Liver (tissue), 9 donors: ENCODE results near the gene PELI2. TPM values are rescaled to one million over a fixed set of nuclear protein-coding genes. Genes with fewer than 3 reads are reported as not detected.

Source experiments
- DNase-seq: peaks from one replicate; pipeline ENCODE4 v3.0.0-alpha.2; 2017; ENCODE audit warnings: low spot score
- H3K27ac ChIP-seq, 2 donors: one replicate each; pipeline ENCODE4 v1.7.0; 2013; ENCODE audit warnings: inconsistent platforms in 2 of 2, low read length in 2 of 2, control low read depth in 1 of 2, low read depth in 1 of 2, mild to moderate bottlenecking in 1 of 2
- H3K27me3 ChIP-seq, 4 donors: one replicate each; pipeline versions ENCODE4 v1.6.1 to v1.7.0; 2013; ENCODE audit warnings: low read length in 3 of 4, inconsistent platforms in 1 of 4, mild to moderate bottlenecking in 1 of 4, moderate library complexity in 1 of 4; ENCODE audit not compliant: control insufficient read depth in 4 of 4, insufficient read depth in 4 of 4
- H3K36me3 ChIP-seq, 4 donors: one replicate each; pipeline versions ENCODE4 v1.6.1 to v1.7.0; 2013; ENCODE audit warnings: low read length in 3 of 4, mild to moderate bottlenecking in 3 of 4, low read depth in 1 of 4, moderate library complexity in 1 of 4; ENCODE audit not compliant: control insufficient read depth in 4 of 4, insufficient read depth in 3 of 4
- H3K4me1 ChIP-seq, 4 donors: one replicate each; pipeline versions ENCODE4 v1.6.1 to v1.7.0; 2013; ENCODE audit warnings: low read length in 3 of 4, mild to moderate bottlenecking in 3 of 4, moderate library complexity in 1 of 4; ENCODE audit not compliant: control insufficient read depth in 4 of 4, insufficient read depth in 4 of 4
- H3K4me3 ChIP-seq, 3 donors: one replicate each; pipeline versions ENCODE4 v1.6.1 to v1.7.0; 2013; ENCODE audit warnings: low read length in 3 of 3, control low read depth in 1 of 3, low read depth in 1 of 3, mild to moderate bottlenecking in 1 of 3
- H3K9ac ChIP-seq, 2 donors: one replicate each; pipeline ENCODE4 v1.7.0; 2013; ENCODE audit warnings: low read length in 2 of 2, mild to moderate bottlenecking in 2 of 2, moderate library complexity in 2 of 2, control low read depth in 1 of 2, low read depth in 1 of 2
- H3K9me3 ChIP-seq, 4 donors: one replicate each; pipeline versions ENCODE4 v1.6.1 to v1.7.0; 2013; ENCODE audit warnings: low read length in 3 of 4; ENCODE audit not compliant: control insufficient read depth in 4 of 4
- ATF3 ChIP-seq: IDR thresholded peaks from 2 replicates; pipeline ENCODE4 v1.6.1; 2016; ENCODE audit warnings: antibody characterized with exemption
- CTCF ChIP-seq: fragments of 150-350 bp; IDR thresholded peaks from 2 replicates; pipeline ENCODE4 v1.5.1; 2017; ENCODE audit warnings: improper control_type of control experiment, low read depth, low read length; ENCODE audit not compliant: missing input control
- EGR1 ChIP-seq, 2 donors: IDR thresholded peaks; 2 replicates each; pipeline ENCODE4 v1.6.1; 2016 to 2018; ENCODE audit warnings: antibody characterized with exemption in 2 of 2, low read depth in 2 of 2
- FOXA1 ChIP-seq: IDR thresholded peaks from 2 replicates; pipeline ENCODE4 v1.6.1; 2016; ENCODE audit warnings: antibody characterized with exemption
- FOXA2 ChIP-seq: IDR thresholded peaks from 2 replicates; pipeline ENCODE4 v1.6.1; 2016; ENCODE audit warnings: antibody characterized with exemption
- GABPA ChIP-seq, 2 donors: IDR thresholded peaks in 1 of 2; conservative IDR thresholded peaks in 1 of 2; 2 replicates each; pipeline ENCODE4 v1.6.1; 2016; ENCODE audit warnings: antibody characterized with exemption in 2 of 2, mild to moderate bottlenecking in 1 of 2, moderate library complexity in 1 of 2
- HNF4A ChIP-seq, 2 donors: conservative IDR thresholded peaks; 2 replicates each; pipeline ENCODE4 v1.6.1; 2016; ENCODE audit warnings: antibody characterized with exemption in 2 of 2, mild to moderate bottlenecking in 2 of 2
- HNF4G ChIP-seq: IDR thresholded peaks from 2 replicates; pipeline ENCODE4 v1.6.1; 2016; ENCODE audit warnings: antibody characterized with exemption
- JUND ChIP-seq, 2 donors: IDR thresholded peaks; 2 replicates each; pipeline ENCODE4 v1.6.1; 2016; ENCODE audit warnings: antibody characterized with exemption in 2 of 2
- MAX ChIP-seq: IDR thresholded peaks from 2 replicates; pipeline ENCODE4 v1.6.1; 2016; ENCODE audit warnings: antibody characterized with exemption
- NR2F2 ChIP-seq: IDR thresholded peaks from 2 replicates; pipeline ENCODE4 v1.6.1; 2016; ENCODE audit warnings: antibody characterized with exemption
- RAD21 ChIP-seq, 2 donors: IDR thresholded peaks; 2 replicates each; pipeline ENCODE4 v1.6.1; 2016; ENCODE audit warnings: antibody characterized with exemption in 2 of 2, mild to moderate bottlenecking in 2 of 2
- REST ChIP-seq: IDR thresholded peaks from 2 replicates; pipeline ENCODE4 v1.6.1; 2016; ENCODE audit warnings: antibody characterized with exemption, mild to moderate bottlenecking
- RXRA ChIP-seq, 2 donors: IDR thresholded peaks; 2 replicates each; pipeline ENCODE4 v1.6.1; 2017 to 2018; ENCODE audit warnings: antibody characterized with exemption in 2 of 2, mild to moderate bottlenecking in 1 of 2
- SP1 ChIP-seq: IDR thresholded peaks from 2 replicates; pipeline ENCODE4 v1.6.1; 2018; ENCODE audit warnings: antibody characterized with exemption, mild to moderate bottlenecking
- TAF1 ChIP-seq: conservative IDR thresholded peaks from 2 replicates; pipeline ENCODE4 v1.6.1; 2016; ENCODE audit warnings: antibody characterized with exemption, mild to moderate bottlenecking
- YY1 ChIP-seq: IDR thresholded peaks from 2 replicates; pipeline ENCODE4 v1.6.1; 2016; ENCODE audit warnings: antibody characterized with exemption, mild to moderate bottlenecking
- ZBTB33 ChIP-seq: IDR thresholded peaks from 2 replicates; pipeline ENCODE4 v1.6.1; 2016; ENCODE audit warnings: antibody characterized with exemption
- WGBS: extraction: QIAGEN DNeasy Blood & Tissue Kit; methylation state at CpG from one replicate; pipeline ENCODE4 v1.1.7; 2013; 5-methylcytosine and 5-hydroxymethylcytosine counted together
- polyA plus RNA-seq, 2 donors: library from polyadenylated mRNA; stranded (reverse) in 1 of 2; unstranded in 1 of 2; fragments of 200-250 nt in 1 of 2; fragments of >200 nt in 1 of 2; fragmentation: Nextera tagmentation in 1 of 2; extraction: Ambion mirVana in 1 of 2; gene quantifications; one replicate each; pipeline versions ENCODE4 v1.2.1 to v1.2.3, GENCODE V29; 2013 to 2015
- total RNA-seq, 2 donors: library from RNA; depleted of rRNA; stranded (reverse); fragments of >200 nt; gene quantifications; one replicate each; pipeline ENCODE4 v1.2.3, GENCODE V29; 2014
- donor health status: healthy.
- donor health status: healthy.
- donor health status: healthy.
- donor health status: healthy.
- donor health status: healthy.

Gene PELI2
- total and polyA plus RNA-seq, 4 donors = 0.68 to 2.9 (median 1.2) TPM

GRCh38 chr14:56334458-56334857, 216.2 kb downstream of the PELI2 start (continued):
- TF ChIP-seq HNF4A (conservative IDR thresholded peaks at IDR 0.05) (no peak), FOXA2 (no peak)

GRCh38 chr14:56338674-56339073, 220.5 kb downstream of the PELI2 start:
- Histone ChIP-seq H3K4me1 (peaks cover 0 to 4% (median 0%) of the 10 kb centered on the region in 4 donors), H3K27me3 (no peaks in the 10 kb centered on the region), H3K4me3 (no peak overlapping the region), H3K36me3 (no peaks in the 10 kb centered on the region), H3K9ac (no peak overlapping the region), H3K9me3 (no peaks in the 10 kb centered on the region), H3K27ac (no peak overlapping the region)
- 89% methylated on average over 4 of the region's 4 CpGs for WGBS
- DNase-seq = no peak
- TF ChIP-seq EGR1 (IDR thresholded peaks at IDR 0.05; ENCODE audit: low read depth in 2 of 2) = no peak
- no peak for TF ChIP-seq YY1
- no peak for TF ChIP-seq NR2F2
- TF ChIP-seq ZBTB33 = no peak
- TF ChIP-seq HNF4A (conservative IDR thresholded peaks at IDR 0.05) = no peak

- Histone ChIP-seq H3K27ac (no peak overlapping the region), H3K4me3 (no peak overlapping the region), H3K4me1 (peaks cover 0 to 4% (median 0%) of the 10 kb centered on the region in 4 donors), H3K27me3 (no peaks in the 10 kb centered on the region), H3K9ac (no peak overlapping the region), H3K36me3 (no peaks in the 10 kb centered on the region), H3K9me3 (no peaks in the 10 kb centered on the region)
- 33% methylated on average over 9 of the region's 9 CpGs for WGBS
- TF ChIP-seq SP1 = no peak
- TF ChIP-seq CTCF = peak; percentile 82
- no peak for TF ChIP-seq EGR1 (IDR thresholded peaks at IDR 0.05; ENCODE audit: low read depth in 2 of 2)
- no peak for TF ChIP-seq MAX
- TF ChIP-seq ATF3 = peak; percentile 33
- TF ChIP-seq RAD21 (IDR thresholded peaks at IDR 0.05) = peak; percentile 93 to 95
- no peak for TF ChIP-seq HNF4A (conservative IDR thresholded peaks at IDR 0.05)
- TF ChIP-seq TAF1 = no peak
- no peak for TF ChIP-seq GABPA (IDR thresholded peaks at IDR 0.05 in 1 of 2, conservative IDR thresholded peaks at IDR 0.05 in 1 of 2)
- TF ChIP-seq HNF4G = no peak
- TF ChIP-seq YY1 = no peak
- TF ChIP-seq FOXA2 = no peak
- no peak for TF ChIP-seq ZBTB33
- peak in 1 of 2 donors; percentile 35 for TF ChIP-seq JUND (IDR thresholded peaks at IDR 0.05)
- TF ChIP-seq RXRA (IDR thresholded peaks at IDR 0.05) = peak; percentile 75 to 89
- TF ChIP-seq NR2F2 = peak; percentile 26
- no peak for TF ChIP-seq REST
- TF ChIP-seq FOXA1 = no peak
- peak; percentile 55 for DNase-seq
Measured at GRCh38 chr14:56339855-56340701, 221.9 kb downstream of the PELI2 start.
